ENCODE measurements around the gene MRTFB. TPM values are rescaled to one million over a fixed set of nuclear protein-coding genes. Genes with fewer than 3 reads are reported as not detected.

MRTFB gene
- total RNA-seq, 1 experiment from 2014 or later, result 30.0 TPM

GRCh38 chr16:14098081-14098480 lies 27.0 kb downstream of the MRTFB start:
- no peak overlapping the region for H3K4me3 Mint-ChIP-seq (ENCODE audit: unreplicated experiment)
- BruUV-seq (replicated peaks), result no TSS peak
- peaks cover 4% of the 10 kb centered on the region for H3K36me3 Mint-ChIP-seq (ENCODE audit: insufficient read depth, unreplicated experiment)
- CTCF ChIA-PET, result interaction anchor here (0.7 to 1.4 kb wide), 3 partner anchors 92 to 224 kb away, joined by 3 to 4 read pairs (median 4); no protein-coding TSS in a partner anchor
- DNase-seq (ENCODE audit: unreplicated experiment), result no peak
- no peak for TF ChIP-seq CTCF (IDR thresholded peaks at IDR 0.05; ENCODE audit: unreplicated experiment)
- H3K4me1 Mint-ChIP-seq (ENCODE audit: insufficient read depth, unreplicated experiment), result peaks cover 29% of the 10 kb centered on the region
- H3K27me3 Mint-ChIP-seq (ENCODE audit: insufficient read depth, unreplicated experiment), result no peaks in the 10 kb centered on the region
- peak overlapping the region; percentile 49 for H3K27ac Mint-ChIP-seq (ENCODE audit: low read depth, unreplicated experiment)
- peaks cover 8% of the 10 kb centered on the region for H3K9me3 Mint-ChIP-seq (ENCODE audit: unreplicated experiment)
- POLR2A ChIA-PET, result interaction anchor here (0.9 kb wide), 1 partner anchor 9 kb away, joined by 4 read pairs; no protein-coding TSS in a partner anchor
- intact Hi-C loops (cut with micrococcal nuclease), result no loop called here

GRCh38 chr16:14100825-14101224 lies 29.7 kb downstream of the MRTFB start:
- intact Hi-C loops (cut with micrococcal nuclease), result no loop called here
- no peak for TF ChIP-seq CTCF (IDR thresholded peaks at IDR 0.05; ENCODE audit: unreplicated experiment)
- Mint-ChIP-seq H3K4me3 (ENCODE audit: unreplicated experiment) (no peak overlapping the region), H3K4me1 (ENCODE audit: insufficient read depth, unreplicated experiment) (peaks cover 32% of the 10 kb centered on the region), H3K27ac (ENCODE audit: low read depth, unreplicated experiment) (peak overlapping the region; percentile 77), H3K36me3 (ENCODE audit: insufficient read depth, unreplicated experiment) (peaks cover 4% of the 10 kb centered on the region), H3K9me3 (ENCODE audit: unreplicated experiment) (peaks cover 8% of the 10 kb centered on the region), H3K27me3 (ENCODE audit: insufficient read depth, unreplicated experiment) (no peaks in the 10 kb centered on the region)
- BruUV-seq (replicated peaks), result no TSS peak
- no peak for DNase-seq (ENCODE audit: unreplicated experiment)
- POLR2A ChIA-PET, result interaction anchor here (1.3 to 1.4 kb wide), 3 partner anchors 9 to 544 kb away, joined by 3 to 4 read pairs (median 3); no protein-coding TSS in a partner anchor
- CTCF ChIA-PET, result interaction anchor here (0.6 to 1.0 kb wide), 3 partner anchors 43 to 171 kb away, joined by 3 to 4 read pairs (median 3); no protein-coding TSS in a partner anchor

GRCh38 chr16:14101415-14101814 lies 30.3 kb downstream of the MRTFB start:
- H3K4me3 Mint-ChIP-seq (ENCODE audit: unreplicated experiment), result no peak overlapping the region
- H3K9me3 Mint-ChIP-seq (ENCODE audit: unreplicated experiment), result peaks cover 8% of the 10 kb centered on the region
- DNase-seq (ENCODE audit: unreplicated experiment), result no peak
- peaks cover 4% of the 10 kb centered on the region for H3K36me3 Mint-ChIP-seq (ENCODE audit: insufficient read depth, unreplicated experiment)
- intact Hi-C loops (cut with micrococcal nuclease), result no loop called here
- H3K27ac Mint-ChIP-seq (ENCODE audit: low read depth, unreplicated experiment), result peak overlapping the region; percentile 77
- no peak for TF ChIP-seq CTCF (IDR thresholded peaks at IDR 0.05; ENCODE audit: unreplicated experiment)
- BruUV-seq (replicated peaks), result no TSS peak
- ChIA-PET CTCF (interaction anchor here (0.7 to 1.0 kb wide), 2 partner anchors 44 to 81 kb away, joined by 3 read pairs; no protein-coding TSS in a partner anchor), POLR2A (interaction anchor here (1.3 to 1.4 kb wide), 2 partner anchors 9 to 544 kb away, joined by 3 to 4 read pairs; no protein-coding TSS in a partner anchor)
- H3K27me3 Mint-ChIP-seq (ENCODE audit: insufficient read depth, unreplicated experiment), result no peaks in the 10 kb centered on the region
- H3K4me1 Mint-ChIP-seq (ENCODE audit: insufficient read depth, unreplicated experiment), result peaks cover 32% of the 10 kb centered on the region

- H3K27ac Mint-ChIP-seq (ENCODE audit: low read depth, unreplicated experiment), result no peak overlapping the region
- peaks cover under 1% of the 10 kb centered on the region for H3K36me3 Mint-ChIP-seq (ENCODE audit: insufficient read depth, unreplicated experiment)
- DNase-seq (ENCODE audit: unreplicated experiment), result no peak
- POLR2A ChIA-PET, result interaction anchor here (0.7 kb wide), 1 partner anchor 11 kb away, joined by 3 read pairs; no protein-coding TSS in a partner anchor
- no peaks in the 10 kb centered on the region for H3K9me3 Mint-ChIP-seq (ENCODE audit: unreplicated experiment)
- no peak for TF ChIP-seq CTCF (IDR thresholded peaks at IDR 0.05; ENCODE audit: unreplicated experiment)
- no TSS peak for BruUV-seq (replicated peaks)
- intact Hi-C loops (cut with micrococcal nuclease), result no loop called here
- no peaks in the 10 kb centered on the region for H3K27me3 Mint-ChIP-seq (ENCODE audit: insufficient read depth, unreplicated experiment)
- CTCF ChIA-PET, result interaction anchor here (0.9 kb wide), 2 partner anchors 9 to 41 kb away, joined by 3 to 4 read pairs; no protein-coding TSS in a partner anchor
- H3K4me1 Mint-ChIP-seq (ENCODE audit: insufficient read depth, unreplicated experiment), result peaks cover 23% of the 10 kb centered on the region
- no peak overlapping the region for H3K4me3 Mint-ChIP-seq (ENCODE audit: unreplicated experiment)
Observed at GRCh38 chr16:14102925-14103720, 32.0 kb downstream of the MRTFB start.

Data from MCF 10A (cell line).